PC-3 (cell line): ENCODE data around the gene COX6A2. TPM values are rescaled to one million over a fixed set of nuclear protein-coding genes. Genes with fewer than 3 reads are reported as not detected.

Experiments used
- ATAC-seq: fragments of 200-7000 bp; cut with Tn5 transposase; 2 replicates; pipeline ENCODE4 v1.9.1; 2020; ENCODE audit warnings: mild to moderate bottlenecking, moderate library complexity
- BruUV-seq: library from RNA; stranded (reverse); fragments of 400-500 nt; replicated peaks from 2 replicates; lab custom pipeline; 2021; lab: Mats Ljungman, UMichigan
- CTCF ChIA-PET: fragments of 300-600 bp; sonication (Branson Sonifier 250); formaldehyde crosslinking; loops from one replicate; lab custom pipeline; 2022; ENCODE audit warnings: antibody characterized with exemption; lab: Charles Lee
- POLR2A ChIA-PET: fragments of 300-600 bp; sonication (Branson Sonifier 250); formaldehyde crosslinking; loops from one replicate; lab custom pipeline; 2022; ENCODE audit warnings: antibody characterized with exemption; ENCODE audit not compliant: unreplicated experiment; lab: Charles Lee
- DNase-seq: peaks from one replicate; pipeline ENCODE4 v3.0.0-alpha.2; 2015
- H2AFZ ChIP-seq: fragments of 300-600 bp; sonication (generic); 2 replicates; pipeline ENCODE4 v1.6.0; 2016; ENCODE audit warnings: antibody characterized with exemption, low read length
- H3F3A ChIP-seq: fragments of 300-600 bp; sonication (generic); one replicate; pipeline ENCODE4 v1.6.0; 2017; ENCODE audit warnings: antibody characterized with exemption, low read length, control low read depth, mild to moderate bottlenecking; ENCODE audit not compliant: unreplicated experiment
- H3K27ac ChIP-seq: fragments of 300-600 bp; sonication (generic); 2 replicates; pipeline ENCODE4 v1.5.1; 2016; ENCODE audit warnings: mild to moderate bottlenecking, low read length
- H3K27me3 ChIP-seq: fragments of 300-600 bp; sonication (generic); 2 replicates; pipeline ENCODE4 v1.6.1; 2016; ENCODE audit warnings: low read length, mixed read lengths
- H3K36me3 ChIP-seq: fragments of 300-600 bp; sonication (generic); 2 replicates; pipeline ENCODE4 v1.6.1; 2016; ENCODE audit warnings: low read depth, mixed run types, low read length, mixed read lengths
- H3K4me1 ChIP-seq: fragments of 300-600 bp; sonication (generic); 2 replicates; pipeline ENCODE4 v1.5.1; 2016; ENCODE audit warnings: low read length; ENCODE audit not compliant: insufficient read depth
- H3K4me2 ChIP-seq: fragments of 300-600 bp; sonication (generic); 2 replicates; pipeline ENCODE4 v1.6.0; 2016; ENCODE audit warnings: low read length
- H3K4me3 ChIP-seq: fragments of 300-600 bp; sonication (generic); 2 replicates; pipeline ENCODE4 v1.5.1; 2016; ENCODE audit warnings: mild to moderate bottlenecking, low read length, mixed read lengths
- H3K79me2 ChIP-seq: fragments of 300-600 bp; sonication (generic); 2 replicates; pipeline ENCODE4 v1.6.1; 2017; ENCODE audit warnings: low read length, mixed read lengths
- H3K9ac ChIP-seq: fragments of 300-600 bp; sonication (generic); 2 replicates; pipeline ENCODE4 v1.6.0; 2016; ENCODE audit warnings: mild to moderate bottlenecking, low read length
- H3K9me2 ChIP-seq: fragments of 300-600 bp; sonication (generic); replicated peaks from 2 replicates; pipeline ENCODE4 v1.6.1; 2016; ENCODE audit warnings: mixed run types, low read length, mixed read lengths
- H3K9me3 ChIP-seq: fragments of 300-600 bp; sonication (generic); 2 replicates; pipeline ENCODE4 v1.6.1; 2016; ENCODE audit warnings: low read length, mixed read lengths
- H4K20me1 ChIP-seq: fragments of 300-600 bp; sonication (generic); 2 replicates; pipeline ENCODE4 v1.6.1; 2016; ENCODE audit warnings: low read length, mixed read lengths
- EZH2 ChIP-seq: fragments of 300-600 bp; sonication (generic); IDR thresholded peaks from one replicate; pipeline ENCODE4 v1.6.1; 2017; ENCODE audit warnings: antibody characterized with exemption, mild to moderate bottlenecking, low read length; ENCODE audit not compliant: unreplicated experiment
- EZH2phosphoT487 ChIP-seq: fragments of 300-600 bp; sonication (generic); IDR thresholded peaks from 2 replicates; pipeline ENCODE4 v1.6.1; 2018; ENCODE audit warnings: mild to moderate bottlenecking, antibody characterized with exemption, low read length, borderline replicate concordance
- intact Hi-C: fragments of 100-400 bp; cut with micrococcal nuclease; formaldehyde crosslinking; loops from 2 replicates; pipeline ENCODE4 v1.9.0; 2023
- total RNA-seq: library from RNA; depleted of rRNA; stranded (reverse); fragments of >200 nt; gene quantifications from 2 replicates; pipeline ENCODE4 v1.2.3, GENCODE V29; 2014
- TF ChIP-seq, protein P1 (sequence below): fragments of 300-600 bp; sonication (generic); conservative IDR thresholded peaks from 2 replicates; pipeline ENCODE4 v1.5.1; 2017; ENCODE audit warnings: antibody characterized with exemption, low read depth, mild to moderate bottlenecking, low read length

Gene COX6A2
- total RNA-seq, 1 experiment from 2014 or later: not detected

DNA sequence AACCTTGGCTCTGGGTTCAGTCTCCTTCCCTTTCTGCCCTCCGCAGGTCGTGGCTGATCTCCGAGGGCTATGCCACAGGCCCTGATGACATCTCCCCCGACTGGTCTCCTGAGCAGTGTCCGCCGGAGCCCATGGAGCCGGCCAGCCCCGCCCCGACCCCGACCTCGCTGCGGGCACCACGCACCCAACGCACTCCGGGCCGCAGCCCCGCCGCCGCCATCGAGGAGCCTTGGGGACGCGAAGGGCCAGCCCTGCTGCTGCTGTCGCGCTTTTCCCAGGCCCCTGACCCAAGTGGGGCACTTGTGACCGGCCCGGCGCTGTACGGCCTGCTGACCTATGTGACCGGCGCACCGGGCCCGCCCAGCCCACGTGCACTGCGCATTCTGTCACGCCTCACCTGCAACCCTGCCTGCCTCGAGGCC, 36.2 kb upstream of the COX6A2 start:
- no peaks in the 10 kb centered on the region for H3K9me3 ChIP-seq
- H3K9ac ChIP-seq: no peak overlapping the region
- H3K4me3 ChIP-seq: no peak overlapping the region
- no peaks in the 10 kb centered on the region for H4K20me1 ChIP-seq
- CTCF ChIA-PET: no interaction called here
- peaks cover 7% of the 10 kb centered on the region for H3K4me1 ChIP-seq
- POLR2A ChIA-PET: no interaction called here
- H3K27ac ChIP-seq: no peak overlapping the region
- no peaks in the 10 kb centered on the region for H3K27me3 ChIP-seq
- no peak overlapping the region for H3K4me2 ChIP-seq
- TF ChIP-seq, protein P1, sequence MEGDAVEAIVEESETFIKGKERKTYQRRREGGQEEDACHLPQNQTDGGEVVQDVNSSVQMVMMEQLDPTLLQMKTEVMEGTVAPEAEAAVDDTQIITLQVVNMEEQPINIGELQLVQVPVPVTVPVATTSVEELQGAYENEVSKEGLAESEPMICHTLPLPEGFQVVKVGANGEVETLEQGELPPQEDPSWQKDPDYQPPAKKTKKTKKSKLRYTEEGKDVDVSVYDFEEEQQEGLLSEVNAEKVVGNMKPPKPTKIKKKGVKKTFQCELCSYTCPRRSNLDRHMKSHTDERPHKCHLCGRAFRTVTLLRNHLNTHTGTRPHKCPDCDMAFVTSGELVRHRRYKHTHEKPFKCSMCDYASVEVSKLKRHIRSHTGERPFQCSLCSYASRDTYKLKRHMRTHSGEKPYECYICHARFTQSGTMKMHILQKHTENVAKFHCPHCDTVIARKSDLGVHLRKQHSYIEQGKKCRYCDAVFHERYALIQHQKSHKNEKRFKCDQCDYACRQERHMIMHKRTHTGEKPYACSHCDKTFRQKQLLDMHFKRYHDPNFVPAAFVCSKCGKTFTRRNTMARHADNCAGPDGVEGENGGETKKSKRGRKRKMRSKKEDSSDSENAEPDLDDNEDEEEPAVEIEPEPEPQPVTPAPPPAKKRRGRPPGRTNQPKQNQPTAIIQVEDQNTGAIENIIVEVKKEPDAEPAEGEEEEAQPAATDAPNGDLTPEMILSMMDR: no peak
- TF ChIP-seq EZH2: no peak
- no peak for TF ChIP-seq EZH2phosphoT487
- intact Hi-C loops: no loop called here
- BruUV-seq: no TSS peak
- ATAC-seq (no peak), DNase-seq (no peak)
- H3K36me3 ChIP-seq: no peaks in the 10 kb centered on the region
- no peak overlapping the region for H2AFZ ChIP-seq
- no peaks in the 10 kb centered on the region for H3F3A ChIP-seq
- H3K9me2 ChIP-seq: no peaks in the 10 kb centered on the region
- H3K79me2 ChIP-seq: no peaks in the 10 kb centered on the region

DNA sequence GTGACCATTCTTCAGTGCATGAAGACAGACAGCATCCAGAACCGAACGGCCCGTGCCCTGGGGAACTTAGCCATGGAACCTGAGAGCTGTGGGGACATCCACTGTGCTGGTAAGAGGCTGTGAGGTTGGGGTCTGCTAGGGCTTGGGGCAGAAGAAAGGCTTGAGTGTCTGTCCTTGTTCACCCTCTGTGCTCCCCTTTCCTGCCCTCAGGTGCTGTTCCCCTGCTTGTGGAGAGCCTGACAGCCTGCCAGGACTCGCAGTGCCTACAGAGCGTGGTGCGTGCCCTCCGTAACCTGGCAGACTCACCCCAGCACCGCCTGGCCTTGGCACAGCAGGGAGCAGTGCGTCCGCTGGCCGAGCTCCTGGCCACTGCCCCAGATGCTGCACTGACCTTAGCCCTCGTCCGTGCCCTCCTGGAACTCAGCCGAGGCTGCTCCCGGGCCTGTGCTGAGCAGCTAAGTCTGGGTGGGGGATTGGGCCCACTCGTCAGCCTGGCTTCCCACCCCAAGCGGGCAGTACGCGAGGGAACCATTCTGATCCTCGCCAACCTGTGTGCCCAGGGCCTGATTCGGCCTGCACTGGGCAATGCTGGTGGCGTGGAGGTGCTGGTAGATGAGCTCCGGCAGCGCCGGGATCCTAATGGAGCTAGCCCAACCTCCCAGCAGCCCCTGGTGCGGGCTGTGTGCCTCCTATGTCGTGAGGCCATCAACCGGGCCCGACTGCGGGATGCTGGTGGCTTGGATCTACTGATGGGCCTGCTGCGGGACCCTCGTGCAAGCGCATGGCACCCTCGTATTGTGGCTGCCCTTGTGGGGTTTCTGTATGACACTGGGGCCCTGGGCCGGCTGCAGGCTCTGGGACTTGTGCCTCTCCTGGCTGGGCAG, 34.0 kb upstream of the COX6A2 start:
- TF ChIP-seq, protein P1: no peak
- TF ChIP-seq EZH2 (no peak), EZH2phosphoT487 (no peak)
- BruUV-seq: no TSS peak
- no peaks in the 10 kb centered on the region for H4K20me1 ChIP-seq
- no peaks in the 10 kb centered on the region for H3K36me3 ChIP-seq
- no peaks in the 10 kb centered on the region for H3K27me3 ChIP-seq
- no peak overlapping the region for H3K9ac ChIP-seq
- no peaks in the 10 kb centered on the region for H3K9me2 ChIP-seq
- ATAC-seq (no peak), DNase-seq (no peak)
- POLR2A ChIA-PET: no interaction called here
- no peak overlapping the region for H3K27ac ChIP-seq
- intact Hi-C loops: no loop called here
- H3K4me2 ChIP-seq: no peak overlapping the region
- no peak overlapping the region for H3K4me3 ChIP-seq
- H3K9me3 ChIP-seq: no peaks in the 10 kb centered on the region
- H3K4me1 ChIP-seq: peaks cover 13% of the 10 kb centered on the region
- no peaks in the 10 kb centered on the region for H3F3A ChIP-seq
- CTCF ChIA-PET: no interaction called here
- peaks cover 17% of the 10 kb centered on the region; the same call in 1 of the 2 replicates for H3K79me2 ChIP-seq
- no peak overlapping the region for H2AFZ ChIP-seq
